NCI-H345 treated with DMSO at 0.1 percent for 48 hours (cell line): ENCODE results near the gene CDH4.

Experiments used
- DNase-seq: peaks from one replicate; lab custom pipeline; 2025; ENCODE audit not compliant: unreplicated experiment; lab: John Stamatoyannopoulos, UW

The CDH4 gene

DNA sequence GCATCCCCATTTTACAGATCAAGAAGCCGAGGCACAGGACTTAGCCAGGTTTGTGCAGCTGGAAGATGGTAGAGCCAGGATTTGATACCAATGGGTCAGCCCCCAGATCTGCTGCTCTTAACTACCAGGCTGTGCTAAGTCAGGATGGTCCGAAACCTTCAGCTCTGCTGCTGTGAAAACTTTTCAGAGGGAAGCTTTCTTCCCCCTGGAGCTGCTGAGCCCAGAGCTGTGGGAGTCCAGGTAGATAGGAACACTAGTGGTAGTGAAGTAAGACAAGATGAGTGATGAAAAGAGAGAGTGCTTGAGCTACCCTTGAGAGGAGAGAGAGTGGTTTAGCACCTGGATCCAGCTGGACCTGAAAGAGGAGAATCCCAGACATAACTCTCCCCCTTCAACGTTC, 230.8 kb downstream of the CDH4 start:
- DNase-seq: no peak

DNA sequence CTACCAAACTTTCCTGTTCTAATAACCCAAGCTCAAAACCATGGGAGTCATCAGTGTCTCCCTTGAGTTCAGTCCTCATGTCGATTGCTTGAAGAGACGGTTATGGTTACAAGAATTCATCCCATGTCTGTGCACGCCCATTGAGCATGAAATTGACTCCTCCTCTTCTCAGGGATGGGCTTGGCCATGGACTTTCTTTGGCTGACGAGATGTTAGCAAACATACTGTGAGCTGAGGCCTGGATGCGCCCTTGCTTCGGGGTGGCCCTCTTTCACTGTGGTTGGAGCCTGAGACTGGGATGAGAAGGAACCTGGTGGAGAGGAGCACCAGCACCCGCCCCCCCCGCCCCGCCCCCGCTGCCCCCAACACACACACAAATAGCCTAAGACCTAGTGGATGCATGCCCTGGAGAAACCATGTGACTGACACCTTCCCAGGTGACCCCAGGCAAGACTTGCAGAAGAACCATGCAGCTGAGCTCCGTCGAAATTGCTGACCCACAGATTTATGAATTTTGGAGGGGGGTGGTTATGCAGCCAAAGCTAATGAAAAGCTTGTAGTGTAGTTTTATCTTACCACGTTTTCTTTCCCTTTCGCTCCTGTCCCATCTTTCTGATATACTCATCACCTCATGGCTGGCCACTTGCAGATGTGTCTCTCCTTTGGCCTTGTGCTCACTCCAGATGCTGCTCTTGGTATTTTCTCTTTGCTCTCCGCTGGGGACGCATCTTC, 231.4 kb downstream of the CDH4 start:
- DNase-seq: no peak

DNA sequence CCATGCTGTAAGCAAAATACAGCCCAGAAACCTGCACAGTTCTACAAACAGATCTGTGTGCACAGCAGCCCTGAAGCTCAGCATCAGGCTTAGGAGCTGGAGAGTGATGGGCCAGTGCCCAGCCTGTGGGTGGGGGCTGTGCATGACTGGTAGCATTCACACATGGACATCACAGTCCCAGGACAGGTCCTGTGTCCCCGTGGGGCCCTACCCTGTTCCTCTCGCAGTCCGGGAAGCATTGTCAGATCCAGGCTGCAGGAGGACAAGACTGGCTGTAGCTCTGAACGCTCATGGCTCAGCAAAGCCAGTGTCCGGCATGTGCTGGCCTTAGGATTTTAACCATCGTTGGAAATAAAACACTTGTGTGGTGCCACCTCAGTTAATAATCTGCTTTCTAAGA, 234.1 kb downstream of the CDH4 start:
- DNase-seq: no peak

GRCh38 chr20:61487346-61487996, 235.4 kb downstream of the CDH4 start:
- DNase-seq: no peak

- no peak for DNase-seq
These were observed 235.9 kb downstream of the CDH4 start for GRCh38 chr20:61487997-61488371.

- no peak for DNase-seq
These were observed 238.7 kb downstream of the CDH4 start for GRCh38 chr20:61490721-61491120.

GRCh38 chr20:61492065-61492464, 240.0 kb downstream of the CDH4 start:
- DNase-seq: no peak

- DNase-seq: no peak
These were observed 241.8 kb downstream of the CDH4 start for GRCh38 chr20:61493798-61494305.

GRCh38 chr20:61494763-61495575, 242.9 kb downstream of the CDH4 start:
- DNase-seq: no peak

- DNase-seq: no peak
These were observed 245.1 kb downstream of the CDH4 start for GRCh38 chr20:61497029-61497627.

- no peak for DNase-seq
These were observed 247.9 kb downstream of the CDH4 start for GRCh38 chr20:61499859-61500554.

DNA sequence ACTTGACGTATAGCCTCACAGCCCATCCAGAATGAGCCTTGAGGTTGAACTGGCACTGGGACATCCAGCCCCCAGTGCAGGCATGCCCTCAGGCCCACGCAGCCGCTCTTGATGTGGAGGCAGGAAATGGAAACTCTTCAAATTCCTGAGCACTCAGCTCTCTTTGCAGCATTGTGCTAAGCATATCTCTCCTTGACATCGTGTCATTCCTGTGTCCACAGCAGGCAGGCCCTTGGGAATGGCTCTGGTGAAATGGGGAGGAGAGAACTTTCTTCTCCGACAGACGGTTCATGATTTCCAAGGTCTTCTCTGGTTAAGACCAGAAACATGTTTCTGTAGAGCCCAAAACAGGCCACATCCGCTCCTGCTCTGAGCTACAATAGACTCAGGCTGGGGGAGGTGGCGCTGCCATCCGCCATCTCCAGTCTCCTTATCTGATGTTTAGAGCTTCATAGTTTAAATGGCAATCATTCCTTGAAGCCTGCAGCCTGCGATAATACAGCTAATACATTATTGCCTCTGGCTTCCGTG, 248.8 kb downstream of the CDH4 start:
- no peak for DNase-seq

GRCh38 chr20:61502433-61502832, 250.4 kb downstream of the CDH4 start:
- no peak for DNase-seq

DNA sequence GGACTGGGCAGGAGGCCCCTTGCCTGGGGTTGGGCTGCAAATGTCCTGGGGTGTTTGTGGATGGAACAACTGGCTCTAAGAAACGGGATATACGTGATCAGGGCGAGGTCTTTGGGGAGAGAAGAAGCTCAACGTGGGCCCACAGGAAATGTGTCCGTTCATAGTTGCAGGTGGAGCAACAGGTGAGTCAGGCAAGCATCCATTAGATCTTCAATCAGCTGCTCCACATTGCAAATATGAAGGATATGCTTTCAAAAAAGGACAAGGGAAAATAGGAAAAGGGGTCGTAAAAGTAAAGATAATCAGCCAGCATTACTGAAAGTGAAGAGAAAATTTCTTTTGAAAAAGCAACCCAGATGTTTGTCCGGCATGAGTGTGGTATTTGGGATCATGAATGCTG, 251.0 kb downstream of the CDH4 start:
- DNase-seq: no peak

GRCh38 chr20:61505508-61505907, 253.4 kb downstream of the CDH4 start:
- DNase-seq: no peak

DNA sequence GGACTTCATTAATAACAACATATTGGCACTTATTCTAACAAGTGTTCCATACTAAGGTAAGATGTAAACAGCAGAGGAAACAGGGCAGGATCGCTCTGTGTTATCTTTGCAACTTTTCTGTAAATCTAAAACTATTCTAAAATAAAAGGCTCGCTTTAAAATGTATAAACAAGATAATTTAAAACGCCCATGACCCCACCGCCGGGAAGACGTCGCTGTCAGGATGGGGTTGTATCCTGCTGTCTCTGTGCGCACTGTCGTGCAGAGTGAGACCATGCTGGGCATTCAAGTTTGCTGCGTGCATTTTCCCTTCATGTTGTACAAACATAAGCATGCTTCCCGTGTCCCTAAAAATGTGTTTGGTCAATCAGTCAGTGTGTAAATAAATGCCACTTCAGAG, 255.7 kb downstream of the CDH4 start:
- DNase-seq: no peak

DNA sequence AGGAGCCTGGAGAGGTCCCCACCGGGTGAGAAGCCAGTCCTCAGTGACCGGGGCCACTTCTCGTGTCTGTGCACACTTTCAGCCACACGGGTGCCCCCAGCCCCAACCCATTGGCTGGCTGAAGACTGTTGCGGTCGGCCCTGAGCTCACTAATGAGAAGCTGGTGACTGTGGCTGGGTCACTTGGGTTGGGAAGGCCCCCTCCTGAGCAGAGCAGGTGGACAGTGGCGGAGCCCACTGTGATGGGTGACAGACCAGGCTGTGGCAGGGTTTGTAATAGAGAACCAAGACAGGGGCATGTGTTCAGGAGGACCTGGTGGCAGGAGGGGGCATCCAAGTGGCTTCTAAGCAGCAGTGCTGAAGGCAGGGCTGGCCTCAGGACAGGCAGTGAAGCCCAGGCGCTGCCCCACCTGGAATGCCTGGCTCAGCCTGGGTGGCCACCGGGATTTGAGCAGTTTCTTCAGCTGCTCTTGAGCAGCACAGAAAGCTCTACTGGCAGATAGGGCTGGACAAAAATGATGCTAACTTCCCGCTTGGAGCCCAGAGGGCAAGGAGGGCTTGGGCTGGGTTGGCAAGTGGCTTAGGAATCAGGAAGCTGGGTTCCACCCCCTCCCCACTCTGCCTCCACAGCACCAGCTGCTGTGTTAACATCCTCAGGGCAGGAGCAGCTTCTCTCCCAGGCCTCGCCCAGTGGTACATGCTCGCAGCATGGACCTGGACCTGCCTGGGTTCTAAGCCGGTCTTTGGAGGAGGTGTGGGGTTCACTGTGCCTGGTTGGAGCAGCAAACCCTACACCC, 256.4 kb downstream of the CDH4 start:
- DNase-seq: no peak

DNA sequence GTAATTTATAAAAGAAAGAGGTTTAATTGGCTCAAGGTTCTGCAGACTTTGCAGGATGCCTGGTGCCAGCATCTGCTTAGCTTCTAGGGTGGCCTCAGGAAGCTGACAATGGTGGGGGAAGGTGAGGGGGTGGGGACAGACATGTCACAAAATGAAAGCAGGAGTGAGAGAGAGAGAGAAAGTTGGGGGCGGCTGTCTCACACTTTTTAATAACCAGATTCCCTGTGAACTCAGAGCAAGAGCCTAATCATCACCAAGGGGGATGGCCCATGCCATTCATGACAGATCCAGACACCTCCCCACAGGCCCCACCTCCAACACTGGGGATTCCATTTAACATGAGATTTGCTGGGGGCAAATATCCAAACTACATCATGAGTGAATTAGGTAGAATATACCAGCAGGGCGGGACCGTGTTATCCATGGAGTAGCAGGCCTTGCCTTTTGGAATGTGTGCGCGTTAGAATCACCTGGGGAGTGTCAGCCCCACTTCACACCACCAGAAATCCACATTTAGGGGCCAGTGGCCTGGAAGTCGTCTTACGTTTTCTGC, 258.8 kb downstream of the CDH4 start:
- DNase-seq: no peak

DNA sequence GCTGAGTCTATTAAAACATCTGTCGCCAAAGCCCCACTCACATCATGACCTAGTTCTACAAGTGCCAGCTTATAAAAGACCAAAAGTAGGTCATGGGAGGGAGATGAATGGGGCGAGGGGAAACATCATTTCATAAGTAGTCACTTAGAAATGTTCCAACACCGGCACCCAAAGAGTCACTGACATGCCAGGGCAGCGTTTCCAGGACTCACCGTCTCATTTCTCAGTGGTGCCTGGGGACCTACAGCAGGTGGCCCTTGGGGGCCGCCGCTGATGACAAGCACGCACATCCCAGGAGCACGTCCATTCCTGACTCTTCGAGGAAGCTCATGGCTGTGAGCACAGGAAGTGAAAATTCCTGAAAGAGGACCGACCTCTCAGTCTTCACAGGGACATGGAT, 260.4 kb downstream of the CDH4 start:
- DNase-seq: no peak
